GM18526 (cell line): ENCODE results near the gene ZMIZ1.

Experiments used
- POLR2A ChIP-seq: IDR thresholded peaks from 3 replicates; pipeline ENCODE4 v1.6.1; 2011; ENCODE audit not compliant: insufficient read length; ENCODE audit errors: extremely low read depth

Gene ZMIZ1

DNA sequence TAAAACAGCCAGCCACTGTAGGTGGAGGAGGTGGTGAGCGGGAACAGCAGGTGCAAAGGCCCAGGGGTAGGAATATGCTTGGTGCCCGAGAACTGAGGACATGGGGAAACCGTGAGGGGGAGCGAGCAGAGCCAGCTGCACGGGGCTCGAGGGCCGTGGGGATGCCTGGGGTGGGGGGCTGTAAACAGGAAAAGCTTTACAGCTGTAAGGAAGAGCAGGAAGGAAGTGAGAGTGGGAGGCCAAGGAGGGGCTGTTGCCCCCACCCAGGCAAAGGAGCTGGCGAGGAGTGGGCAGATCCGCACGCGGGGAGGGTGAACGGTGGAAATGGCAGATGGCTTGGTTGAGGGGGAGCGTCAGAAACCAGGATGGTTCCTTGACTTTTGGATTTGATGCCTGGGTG lies 34.4 kb downstream of the ZMIZ1 start:
- TF ChIP-seq POLR2A = no peak

GRCh38 chr10:79103585-79103984 lies 34.8 kb downstream of the ZMIZ1 start:
- no peak for TF ChIP-seq POLR2A

- no peak for TF ChIP-seq POLR2A
Observed at GRCh38 chr10:79105150-79105739, 36.5 kb downstream of the ZMIZ1 start.

GRCh38 chr10:79105818-79106217 lies 37.1 kb downstream of the ZMIZ1 start:
- no peak for TF ChIP-seq POLR2A

- no peak for TF ChIP-seq POLR2A
Observed at GRCh38 chr10:79106256-79107050, 37.7 kb downstream of the ZMIZ1 start.

DNA sequence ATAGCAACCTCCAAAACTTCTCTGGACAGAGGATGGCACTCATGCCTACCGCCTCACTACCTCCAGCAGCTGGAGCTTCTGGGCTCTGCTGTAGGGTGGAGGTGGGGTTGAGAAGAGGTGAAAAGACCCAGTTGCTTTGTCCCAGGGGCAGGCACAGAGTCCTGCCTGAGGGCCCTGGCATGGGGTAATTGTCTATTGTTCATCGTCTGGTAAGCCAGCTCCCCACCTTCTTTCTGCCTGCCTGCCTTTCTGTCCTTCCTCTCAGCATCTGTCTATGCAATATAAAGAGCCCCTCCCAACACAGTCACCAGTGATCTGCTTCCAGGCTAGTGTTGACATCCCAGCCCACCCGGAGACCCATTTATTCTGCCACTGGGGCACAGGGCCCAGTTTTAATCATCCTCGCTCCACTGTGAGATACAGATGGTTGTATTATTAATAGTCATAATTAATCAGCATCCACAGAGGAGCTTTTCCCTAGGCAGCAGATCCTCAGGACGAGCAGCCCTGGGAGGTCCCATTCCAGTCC lies 39.0 kb downstream of the ZMIZ1 start:
- TF ChIP-seq POLR2A = no peak

DNA sequence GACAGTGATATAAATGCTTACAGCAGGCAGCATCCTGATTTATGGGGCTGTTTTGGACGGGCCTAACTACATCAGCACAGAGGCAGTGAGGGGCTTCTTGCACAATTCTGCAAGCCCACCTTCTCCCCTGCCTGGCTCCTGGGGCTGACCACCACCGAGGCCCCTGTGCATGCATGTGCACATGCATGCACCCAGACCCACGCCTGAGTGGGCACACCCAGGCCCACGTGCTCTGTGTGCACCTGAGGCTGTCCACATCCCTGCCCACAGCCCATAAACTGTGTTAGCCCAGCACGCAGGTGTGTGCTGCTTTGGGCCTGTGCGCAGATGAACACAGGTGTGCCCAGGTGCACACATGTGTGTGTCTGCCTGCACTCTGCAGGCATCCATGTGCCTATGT lies 40.0 kb downstream of the ZMIZ1 start:
- no peak for TF ChIP-seq POLR2A

DNA sequence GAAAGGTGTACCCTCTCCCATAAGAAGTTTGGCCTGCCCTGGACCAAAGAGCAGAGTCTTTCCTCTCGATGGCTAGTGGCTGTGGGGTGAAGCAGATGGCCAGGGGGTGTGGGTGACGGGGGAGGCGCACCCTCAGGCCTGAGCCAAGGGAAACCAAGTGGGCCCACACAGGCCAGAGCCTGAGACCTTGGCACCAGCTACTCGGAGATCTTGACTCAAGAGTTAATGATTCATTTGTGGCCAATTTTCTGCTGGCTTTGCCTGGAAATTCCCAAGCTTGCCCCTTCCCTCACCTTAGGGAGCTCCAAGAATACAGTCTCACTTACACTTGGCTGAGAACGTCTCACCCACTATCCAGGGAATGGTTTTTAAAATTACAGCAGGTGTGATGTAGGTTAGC lies 42.7 kb downstream of the ZMIZ1 start:
- no peak for TF ChIP-seq POLR2A

DNA sequence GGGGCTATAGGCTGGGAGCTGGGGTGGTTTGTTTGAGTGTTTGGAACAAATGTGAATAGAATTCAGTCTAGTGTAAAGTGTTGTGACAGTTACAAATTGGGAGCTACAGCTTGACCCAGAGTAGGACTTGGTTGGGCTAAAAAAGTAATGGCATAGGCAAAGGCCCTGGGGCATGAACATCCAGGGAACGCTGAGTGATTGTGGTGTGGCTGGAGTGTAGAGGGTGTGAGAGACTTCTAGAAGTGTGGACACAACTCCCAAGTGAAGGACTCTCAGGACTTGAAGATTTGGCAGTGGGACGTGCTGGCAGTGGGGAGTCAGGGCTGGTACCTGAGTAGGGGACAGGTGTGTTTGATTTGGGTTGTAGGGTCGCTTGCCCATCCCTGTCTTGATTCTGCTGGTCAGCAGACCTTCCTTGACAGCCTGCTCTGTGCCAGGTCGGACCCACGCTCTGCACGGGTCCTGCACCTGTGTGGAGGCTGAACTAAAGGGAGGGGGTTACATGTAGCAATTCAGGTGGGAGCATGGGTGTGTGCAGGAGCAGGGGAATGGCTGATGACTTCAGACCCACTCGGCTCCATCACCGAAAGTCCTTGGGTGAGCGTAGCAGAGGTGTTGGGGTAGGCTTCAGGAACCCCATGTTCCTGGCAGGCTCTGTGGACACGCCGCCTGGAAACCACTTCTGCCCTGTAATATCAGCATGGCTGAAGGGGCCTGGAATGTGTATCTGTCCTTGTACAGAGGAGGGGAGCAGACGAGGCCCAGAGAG lies 43.3 kb downstream of the ZMIZ1 start:
- no peak for TF ChIP-seq POLR2A

- no peak for TF ChIP-seq POLR2A
Observed at GRCh38 chr10:79112881-79113431, 44.2 kb downstream of the ZMIZ1 start.

DNA sequence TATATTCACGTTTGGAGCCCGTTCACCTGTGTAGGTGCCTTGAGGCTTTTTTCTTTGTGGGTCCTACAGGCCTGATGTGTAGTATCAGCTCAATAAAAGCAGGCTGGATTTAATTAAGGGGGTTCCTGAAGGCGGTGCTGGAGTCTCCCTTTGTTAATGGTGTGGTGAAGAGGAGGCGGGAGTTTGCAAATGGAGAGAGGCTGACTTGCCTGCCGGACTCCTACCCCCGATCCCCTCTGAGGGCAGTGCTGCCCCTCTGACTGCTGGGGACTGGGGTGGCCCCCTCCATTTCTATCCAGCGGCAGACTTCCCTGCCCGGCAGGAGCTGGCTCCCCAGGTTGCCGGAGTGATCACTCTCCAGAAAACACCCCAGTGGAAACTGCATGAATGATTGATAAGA lies 45.1 kb downstream of the ZMIZ1 start:
- no peak for TF ChIP-seq POLR2A

DNA sequence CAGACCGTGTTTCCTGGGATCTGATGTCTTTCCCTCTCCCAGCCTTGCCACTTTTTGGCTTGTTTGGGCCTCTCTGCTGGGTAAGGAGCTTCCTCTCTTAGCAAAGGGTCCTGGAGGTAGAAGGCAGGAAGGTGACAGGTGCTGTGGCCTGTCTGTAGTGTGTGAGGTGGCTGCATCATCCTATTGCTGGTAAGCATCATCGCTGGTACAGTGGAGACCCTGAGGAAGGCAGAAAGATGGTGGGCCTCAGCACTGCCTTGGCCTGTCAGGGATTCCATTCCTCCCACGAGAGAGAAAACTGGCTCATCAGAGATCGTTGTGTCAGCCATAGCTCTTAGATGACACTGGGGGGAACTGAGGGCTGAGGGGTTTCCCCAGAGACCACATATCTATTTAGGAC lies 46.5 kb downstream of the ZMIZ1 start:
- TF ChIP-seq POLR2A = no peak

DNA sequence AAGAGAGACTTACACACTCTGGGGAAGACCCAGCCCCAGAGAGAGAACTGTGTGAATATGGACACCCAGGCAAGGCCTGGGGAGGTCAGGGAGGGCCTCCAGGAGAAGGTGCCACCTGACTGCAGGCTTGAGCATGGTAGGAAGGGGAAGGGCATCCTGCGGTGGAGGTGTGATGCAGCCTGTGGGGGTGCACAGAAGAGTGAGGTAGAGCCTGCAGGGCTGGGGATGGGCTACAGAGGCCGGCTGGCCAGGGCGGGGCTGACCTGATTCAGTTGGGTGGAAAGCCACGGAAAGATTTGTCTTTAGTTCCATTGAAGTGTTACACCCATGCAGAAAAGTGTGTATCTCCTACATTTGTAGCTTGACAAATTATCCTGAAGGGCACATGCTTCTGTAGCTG lies 47.6 kb downstream of the ZMIZ1 start:
- no peak for TF ChIP-seq POLR2A

DNA sequence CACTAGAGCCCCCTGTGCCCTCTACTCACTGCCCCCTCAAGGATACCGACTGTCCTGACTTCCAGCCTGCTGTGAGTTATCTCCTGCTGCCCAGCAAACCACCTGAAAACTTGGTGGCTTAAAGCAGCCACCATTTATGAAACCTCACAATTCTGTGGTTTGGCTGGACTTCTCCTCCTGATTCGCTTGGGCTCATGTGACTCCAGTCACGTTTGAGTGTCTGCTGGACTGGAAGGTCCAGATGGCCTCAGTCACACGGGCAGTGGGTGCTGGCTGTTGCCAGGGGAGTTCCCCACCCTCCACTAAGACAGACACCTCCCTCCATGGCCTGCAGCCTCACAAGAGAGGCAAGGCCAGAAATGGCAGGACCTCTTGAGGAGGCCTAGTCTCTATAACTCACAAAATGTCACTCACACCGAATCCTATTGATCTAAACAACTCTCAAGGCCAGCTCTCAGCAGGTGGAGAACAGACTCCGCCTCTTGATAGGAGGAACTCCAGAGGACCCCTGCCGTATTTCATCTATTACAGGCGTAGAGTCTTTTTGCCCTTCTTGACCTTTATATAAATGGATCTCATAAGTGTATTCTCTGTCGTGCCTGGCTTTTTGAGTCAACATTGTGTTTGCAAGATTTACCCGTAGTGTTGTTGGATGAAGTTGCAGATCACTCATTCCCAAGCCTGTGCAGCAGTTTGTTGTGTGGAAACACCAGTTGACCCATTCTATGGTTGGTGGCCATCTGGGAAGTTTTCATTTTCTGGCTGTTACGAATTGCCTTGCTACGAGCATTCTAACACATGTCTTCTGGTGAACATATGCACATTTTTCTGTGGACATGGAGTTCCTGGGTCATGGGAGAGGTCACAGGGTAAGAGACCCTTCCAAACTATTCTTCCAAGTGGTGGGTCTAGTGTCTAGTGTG lies 48.3 kb downstream of the ZMIZ1 start:
- no peak for TF ChIP-seq POLR2A
